ENCODE results near the gene PRKCG.
A peak's percentile ranks its signal among the peaks of the same experiment; 100 is the strongest.

Gene PRKCG

DNA sequence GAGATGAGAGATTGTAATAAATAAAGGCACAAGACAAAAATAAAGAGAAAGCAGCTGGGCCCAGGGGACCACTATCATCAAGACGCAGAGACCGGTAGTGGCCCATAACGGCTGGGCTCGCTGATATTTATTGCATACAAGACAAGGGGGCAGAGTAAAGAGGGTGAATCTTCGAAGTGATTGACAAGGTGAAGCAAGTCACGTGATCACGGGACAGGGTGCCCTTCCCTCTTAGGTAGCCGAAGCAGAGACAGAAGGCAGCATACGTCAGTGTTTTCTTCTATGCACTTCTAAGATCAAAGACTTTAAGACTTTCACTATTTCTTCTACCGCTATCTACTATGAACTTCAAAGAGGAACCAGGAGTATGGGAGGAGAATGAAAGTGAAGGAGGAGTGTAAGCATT lies 4.6 kb upstream of the PRKCG start:
- peaks cover 18% of the 10 kb centered on the region for H3K36me3 ChIP-seq (ENCODE audit: low read depth)
- DNase-seq (ENCODE audit: low spot score) (no peak), ATAC-seq (ENCODE audit: low read depth) (no peak)
- TF ChIP-seq, protein P1, sequence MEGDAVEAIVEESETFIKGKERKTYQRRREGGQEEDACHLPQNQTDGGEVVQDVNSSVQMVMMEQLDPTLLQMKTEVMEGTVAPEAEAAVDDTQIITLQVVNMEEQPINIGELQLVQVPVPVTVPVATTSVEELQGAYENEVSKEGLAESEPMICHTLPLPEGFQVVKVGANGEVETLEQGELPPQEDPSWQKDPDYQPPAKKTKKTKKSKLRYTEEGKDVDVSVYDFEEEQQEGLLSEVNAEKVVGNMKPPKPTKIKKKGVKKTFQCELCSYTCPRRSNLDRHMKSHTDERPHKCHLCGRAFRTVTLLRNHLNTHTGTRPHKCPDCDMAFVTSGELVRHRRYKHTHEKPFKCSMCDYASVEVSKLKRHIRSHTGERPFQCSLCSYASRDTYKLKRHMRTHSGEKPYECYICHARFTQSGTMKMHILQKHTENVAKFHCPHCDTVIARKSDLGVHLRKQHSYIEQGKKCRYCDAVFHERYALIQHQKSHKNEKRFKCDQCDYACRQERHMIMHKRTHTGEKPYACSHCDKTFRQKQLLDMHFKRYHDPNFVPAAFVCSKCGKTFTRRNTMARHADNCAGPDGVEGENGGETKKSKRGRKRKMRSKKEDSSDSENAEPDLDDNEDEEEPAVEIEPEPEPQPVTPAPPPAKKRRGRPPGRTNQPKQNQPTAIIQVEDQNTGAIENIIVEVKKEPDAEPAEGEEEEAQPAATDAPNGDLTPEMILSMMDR (IDR thresholded peaks at IDR 0.05; ENCODE audit: poor library complexity, severe bottlenecking) = no peak
- H3K27ac ChIP-seq (ENCODE audit: poor library complexity, severe bottlenecking) = no peak overlapping the region
- H3K4me1 ChIP-seq (ENCODE audit: insufficient read depth, poor library complexity, severe bottlenecking) = no peaks in the 10 kb centered on the region
- H3K27me3 ChIP-seq (ENCODE audit: insufficient read depth, poor library complexity, severe bottlenecking) = peaks cover 11% of the 10 kb centered on the region
- no peaks in the 10 kb centered on the region for H3K9me3 ChIP-seq (ENCODE audit: severe bottlenecking)
- no peak overlapping the region for H3K4me3 ChIP-seq (ENCODE audit: severe bottlenecking)

DNA sequence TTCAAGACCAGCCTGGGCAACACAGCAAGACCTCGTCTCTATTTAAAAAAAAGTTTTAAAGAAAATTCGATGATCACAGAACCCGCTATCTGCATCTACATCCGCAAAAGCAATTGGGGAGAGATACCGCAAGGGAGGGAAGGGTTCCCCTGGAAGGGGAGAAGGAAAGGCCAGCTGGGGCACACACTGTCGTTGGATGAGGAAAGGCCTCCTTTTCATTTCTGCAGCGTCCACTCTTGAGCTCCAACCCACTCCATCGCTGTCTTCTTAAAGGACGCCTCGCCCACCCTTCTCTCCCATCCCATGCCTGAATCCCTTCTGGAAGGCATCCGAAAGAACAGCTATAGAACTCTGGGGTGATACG lies 3.2 kb upstream of the PRKCG start:
- DNase-seq (ENCODE audit: low spot score) (no peak), ATAC-seq (ENCODE audit: low read depth) (no peak; the same call in 2 of the 3 replicates)
- no peak overlapping the region for H3K27ac ChIP-seq (ENCODE audit: poor library complexity, severe bottlenecking)
- H3K36me3 ChIP-seq (ENCODE audit: low read depth) = peaks cover 11% of the 10 kb centered on the region
- peaks cover 21% of the 10 kb centered on the region for H3K27me3 ChIP-seq (ENCODE audit: insufficient read depth, poor library complexity, severe bottlenecking)
- H3K4me1 ChIP-seq (ENCODE audit: insufficient read depth, poor library complexity, severe bottlenecking) = no peaks in the 10 kb centered on the region
- peak overlapping the region; percentile 33 for H3K4me3 ChIP-seq (ENCODE audit: severe bottlenecking)
- TF ChIP-seq, protein P1 (IDR thresholded peaks at IDR 0.05; ENCODE audit: poor library complexity, severe bottlenecking) = no peak
- H3K9me3 ChIP-seq (ENCODE audit: severe bottlenecking) = no peaks in the 10 kb centered on the region

DNA sequence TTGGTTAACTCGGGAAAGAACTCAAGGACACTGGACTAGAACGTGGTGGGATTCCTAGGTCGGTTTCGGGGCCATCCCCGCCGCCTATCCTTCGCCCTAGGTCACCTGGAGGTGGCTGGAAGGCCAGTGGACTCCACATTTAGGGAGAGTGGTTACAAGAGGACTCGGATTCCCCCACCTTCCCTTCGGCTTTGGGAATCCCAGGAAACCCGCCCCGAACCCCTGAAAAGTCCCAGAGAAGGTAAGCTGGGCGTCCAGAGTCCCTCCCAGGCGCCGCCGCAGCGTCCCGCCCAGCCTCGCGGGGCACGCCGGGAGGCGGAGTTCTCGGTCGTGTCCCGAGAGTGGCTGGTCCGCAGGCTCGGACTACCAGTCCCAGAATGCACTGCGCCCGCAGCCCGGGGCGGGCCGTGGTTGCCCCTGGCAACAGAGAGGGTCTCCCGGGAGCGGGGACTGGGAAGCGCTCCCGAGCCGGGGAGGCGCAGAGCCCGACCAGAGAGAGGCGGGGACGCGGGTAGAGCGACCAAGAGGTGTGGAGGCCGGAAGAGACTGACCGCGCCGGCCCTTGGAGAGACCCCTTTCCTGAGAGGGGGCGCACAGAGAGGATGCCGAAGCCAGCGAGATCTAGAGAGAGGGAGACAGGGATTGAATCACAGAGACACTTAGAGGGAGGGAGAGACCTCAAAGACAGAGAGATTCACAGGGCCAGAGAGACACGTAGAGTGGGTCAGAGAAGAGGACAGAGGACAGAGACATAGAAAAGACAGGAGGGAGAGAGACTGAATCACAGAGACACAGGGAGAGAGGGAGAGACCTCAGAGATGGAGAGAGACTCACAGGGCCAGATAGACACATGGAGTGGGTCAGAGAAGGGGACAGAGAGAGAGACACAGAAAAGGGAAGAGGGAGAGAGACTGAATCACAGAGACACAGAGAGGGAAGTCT lies 2.6 kb upstream of the PRKCG start:
- H3K36me3 ChIP-seq (ENCODE audit: low read depth) = peaks cover 4% of the 10 kb centered on the region
- ATAC-seq (ENCODE audit: low read depth) (peak; percentile 91), DNase-seq (ENCODE audit: low spot score) (peak; percentile 89)
- no peaks in the 10 kb centered on the region for H3K9me3 ChIP-seq (ENCODE audit: severe bottlenecking)
- no peak overlapping the region for H3K27ac ChIP-seq (ENCODE audit: poor library complexity, severe bottlenecking)
- peaks cover 27% of the 10 kb centered on the region for H3K27me3 ChIP-seq (ENCODE audit: insufficient read depth, poor library complexity, severe bottlenecking)
- H3K4me1 ChIP-seq (ENCODE audit: insufficient read depth, poor library complexity, severe bottlenecking) = no peaks in the 10 kb centered on the region
- TF ChIP-seq, protein P1 (IDR thresholded peaks at IDR 0.05; ENCODE audit: poor library complexity, severe bottlenecking) = no peak
- H3K4me3 ChIP-seq (ENCODE audit: severe bottlenecking) = peak overlapping the region; percentile 33

DNA sequence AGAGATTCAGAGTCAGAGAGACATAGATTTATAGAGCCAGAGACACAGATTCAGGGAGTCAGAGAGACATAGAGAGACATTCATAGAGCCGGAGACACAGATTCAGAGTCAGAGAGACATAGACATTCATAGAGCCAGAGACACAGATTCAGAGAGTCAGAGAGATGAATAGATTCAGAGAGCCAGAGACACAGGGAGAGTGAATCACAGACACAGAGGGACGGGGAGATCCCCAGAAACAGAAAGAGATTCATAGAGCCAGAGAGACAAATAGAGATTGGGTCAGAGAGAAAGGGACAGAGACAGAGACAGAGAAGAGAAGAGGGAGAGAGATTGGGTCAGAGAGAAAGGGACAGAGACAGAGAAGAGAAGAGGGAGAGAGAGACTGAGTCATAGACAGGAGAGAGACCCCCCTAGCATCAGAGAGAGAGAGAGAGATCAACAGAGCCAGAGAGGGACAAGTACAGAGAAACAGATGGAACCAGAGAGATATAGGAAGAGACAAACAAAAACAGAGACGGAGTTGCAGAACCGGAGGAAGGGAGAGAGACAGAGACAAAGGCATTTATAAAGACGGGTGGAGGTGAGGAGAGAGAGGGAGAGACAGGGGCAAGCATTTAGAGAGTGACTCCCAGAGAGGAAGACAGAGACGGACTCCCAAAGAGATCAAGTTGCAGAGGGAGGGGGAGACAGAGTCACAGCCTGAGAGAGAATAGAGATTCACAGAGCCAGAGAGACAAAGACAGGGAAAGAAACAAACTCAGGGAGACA lies 1.1 kb upstream of the PRKCG start:
- TF ChIP-seq, protein P1 (IDR thresholded peaks at IDR 0.05; ENCODE audit: poor library complexity, severe bottlenecking) = no peak
- ATAC-seq (ENCODE audit: low read depth) = no peak
- Histone ChIP-seq H3K4me3 (ENCODE audit: severe bottlenecking) (no peak overlapping the region), H3K27me3 (ENCODE audit: insufficient read depth, poor library complexity, severe bottlenecking) (peaks cover 28% of the 10 kb centered on the region), H3K4me1 (ENCODE audit: insufficient read depth, poor library complexity, severe bottlenecking) (no peaks in the 10 kb centered on the region), H3K9me3 (ENCODE audit: severe bottlenecking) (no peaks in the 10 kb centered on the region), H3K27ac (ENCODE audit: poor library complexity, severe bottlenecking) (no peak overlapping the region), H3K36me3 (ENCODE audit: low read depth) (no peaks in the 10 kb centered on the region; the same call in 1 of the 2 replicates)
- DNase-seq (ENCODE audit: low spot score) = no peak
